HUES64 (cell line): ENCODE data around the gene RABGAP1L.

Experiments used
- H3K27ac ChIP-seq: 2 replicates; pipeline ENCODE4 v1.7.0; 2013; ENCODE audit warnings: low read depth, low read length, inconsistent platforms
- H3K27me3 ChIP-seq: 2 replicates; pipeline ENCODE4 v1.6.1; 2013; ENCODE audit warnings: mild to moderate bottlenecking, low read length; ENCODE audit not compliant: insufficient read depth
- H3K36me3 ChIP-seq: 2 replicates; pipeline ENCODE4 v1.6.1; 2013; ENCODE audit warnings: mild to moderate bottlenecking, low read length; ENCODE audit not compliant: insufficient read depth
- H3K4me1 ChIP-seq: 2 replicates; pipeline ENCODE4 v1.6.1; 2013; ENCODE audit warnings: mild to moderate bottlenecking, low read length, moderate library complexity; ENCODE audit not compliant: insufficient read depth
- H3K4me3 ChIP-seq: 2 replicates; pipeline ENCODE4 v1.5.1; 2013; ENCODE audit warnings: mild to moderate bottlenecking, low read length, moderate library complexity
- H3K9ac ChIP-seq: 2 replicates; pipeline ENCODE4 v1.6.1; 2013; ENCODE audit warnings: mild to moderate bottlenecking, low read depth, low read length
- H3K9me3 ChIP-seq: 2 replicates; pipeline ENCODE4 v1.6.1; 2013; ENCODE audit warnings: low read depth, low read length; ENCODE audit not compliant: insufficient read depth
- WGBS: fragments of 150-250, 120-280 bp; methylation state at CpG from one replicate; pipeline ENCODE4 v1.1.7; 2013; ENCODE audit warnings: missing lambda C conversion rate; 5-methylcytosine and 5-hydroxymethylcytosine counted together

RABGAP1L gene

GRCh38 chr1:174746024-174746808, 586.9 kb downstream of the RABGAP1L start:
- no peak overlapping the region for H3K9ac ChIP-seq
- H3K4me1 ChIP-seq = no peaks in the 10 kb centered on the region
- no peak overlapping the region for H3K27ac ChIP-seq
- H3K9me3 ChIP-seq = no peaks in the 10 kb centered on the region
- no peaks in the 10 kb centered on the region for H3K27me3 ChIP-seq
- 81% methylated on average over 2 of the region's 2 CpGs for WGBS
- no peaks in the 10 kb centered on the region for H3K36me3 ChIP-seq
- no peak overlapping the region for H3K4me3 ChIP-seq

- no peak overlapping the region for H3K27ac ChIP-seq
- H3K9ac ChIP-seq = no peak overlapping the region
- no peaks in the 10 kb centered on the region for H3K4me1 ChIP-seq
- H3K27me3 ChIP-seq = no peaks in the 10 kb centered on the region
- H3K36me3 ChIP-seq = no peaks in the 10 kb centered on the region
- H3K4me3 ChIP-seq = no peak overlapping the region
- no peaks in the 10 kb centered on the region for H3K9me3 ChIP-seq
Measured at GRCh38 chr1:174747613-174748012, 588.3 kb downstream of the RABGAP1L start.

- H3K36me3 ChIP-seq = no peaks in the 10 kb centered on the region
- no peak overlapping the region for H3K4me3 ChIP-seq
- no peaks in the 10 kb centered on the region for H3K4me1 ChIP-seq
- no peak overlapping the region for H3K27ac ChIP-seq
- no peaks in the 10 kb centered on the region for H3K27me3 ChIP-seq
- H3K9ac ChIP-seq = no peak overlapping the region
- no peaks in the 10 kb centered on the region for H3K9me3 ChIP-seq
- 95% methylated on average over 7 of the region's 7 CpGs for WGBS
Measured at GRCh38 chr1:174748586-174748985, 589.3 kb downstream of the RABGAP1L start.

- no peaks in the 10 kb centered on the region for H3K4me1 ChIP-seq
- 100% methylated on average over 1 of the region's 1 CpG for WGBS
- no peaks in the 10 kb centered on the region for H3K36me3 ChIP-seq
- no peak overlapping the region for H3K27ac ChIP-seq
- H3K4me3 ChIP-seq = no peak overlapping the region
- no peaks in the 10 kb centered on the region for H3K9me3 ChIP-seq
- H3K9ac ChIP-seq = no peak overlapping the region
- no peaks in the 10 kb centered on the region for H3K27me3 ChIP-seq
Measured at GRCh38 chr1:174753131-174753530, 593.8 kb downstream of the RABGAP1L start.

GRCh38 chr1:174761335-174761734, 602.0 kb downstream of the RABGAP1L start:
- Histone ChIP-seq H3K4me1 (no peaks in the 10 kb centered on the region), H3K9me3 (no peaks in the 10 kb centered on the region), H3K27ac (no peak overlapping the region), H3K36me3 (no peaks in the 10 kb centered on the region), H3K9ac (no peak overlapping the region), H3K4me3 (no peak overlapping the region), H3K27me3 (no peaks in the 10 kb centered on the region)
- WGBS = 94% methylated on average over 19 of the region's 19 CpGs

GRCh38 chr1:174761901-174762585, 602.7 kb downstream of the RABGAP1L start:
- no peaks in the 10 kb centered on the region for H3K36me3 ChIP-seq
- H3K9ac ChIP-seq = no peak overlapping the region
- H3K9me3 ChIP-seq = no peaks in the 10 kb centered on the region
- no peaks in the 10 kb centered on the region for H3K27me3 ChIP-seq
- no peak overlapping the region for H3K4me3 ChIP-seq
- H3K27ac ChIP-seq = no peak overlapping the region
- H3K4me1 ChIP-seq = no peaks in the 10 kb centered on the region
- 96% methylated on average over 4 of the region's 4 CpGs for WGBS

GRCh38 chr1:174764191-174764590, 604.9 kb downstream of the RABGAP1L start:
- no peaks in the 10 kb centered on the region for H3K27me3 ChIP-seq
- H3K4me1 ChIP-seq = no peaks in the 10 kb centered on the region; the same call in 1 of the 2 replicates
- no peak overlapping the region for H3K9ac ChIP-seq
- H3K4me3 ChIP-seq = no peak overlapping the region
- H3K9me3 ChIP-seq = no peaks in the 10 kb centered on the region
- WGBS = 97% methylated on average over 2 of the region's 2 CpGs
- H3K36me3 ChIP-seq = no peaks in the 10 kb centered on the region
- H3K27ac ChIP-seq = no peak overlapping the region

- 93% methylated on average over 2 of the region's 2 CpGs for WGBS
Measured at GRCh38 chr1:174766727-174767126, 607.4 kb downstream of the RABGAP1L start.

GRCh38 chr1:174768516-174768915, 609.2 kb downstream of the RABGAP1L start:
- WGBS = 50% methylated on average over 1 of the region's 2 CpGs
- H3K27ac ChIP-seq = no peak overlapping the region

More at GRCh38 chr1:174766727-174767126, 607.4 kb downstream of the RABGAP1L start:
- H3K4me3 ChIP-seq = no peak overlapping the region
- no peaks in the 10 kb centered on the region for H3K36me3 ChIP-seq
- no peaks in the 10 kb centered on the region for H3K9me3 ChIP-seq
- H3K4me1 ChIP-seq = no peaks in the 10 kb centered on the region; the same call in 1 of the 2 replicates
- no peak overlapping the region for H3K27ac ChIP-seq
- no peak overlapping the region for H3K9ac ChIP-seq
- H3K27me3 ChIP-seq = no peaks in the 10 kb centered on the region

GRCh38 chr1:174768949-174769348, 609.6 kb downstream of the RABGAP1L start:
- Histone ChIP-seq H3K36me3 (no peaks in the 10 kb centered on the region), H3K9ac (no peak overlapping the region), H3K27ac (no peak overlapping the region), H3K4me1 (no peaks in the 10 kb centered on the region; the same call in 1 of the 2 replicates), H3K9me3 (no peaks in the 10 kb centered on the region), H3K27me3 (no peaks in the 10 kb centered on the region), H3K4me3 (no peak overlapping the region)
- WGBS = 92% methylated on average over 2 of the region's 2 CpGs

More at GRCh38 chr1:174768516-174768915, 609.2 kb downstream of the RABGAP1L start:
- no peak overlapping the region for H3K4me3 ChIP-seq
- H3K36me3 ChIP-seq = no peaks in the 10 kb centered on the region
- no peaks in the 10 kb centered on the region for H3K9me3 ChIP-seq
- no peaks in the 10 kb centered on the region for H3K27me3 ChIP-seq
- no peaks in the 10 kb centered on the region; the same call in 1 of the 2 replicates for H3K4me1 ChIP-seq
- no peak overlapping the region for H3K9ac ChIP-seq

GRCh38 chr1:174769961-174770549, 610.7 kb downstream of the RABGAP1L start:
- no peaks in the 10 kb centered on the region for H3K27me3 ChIP-seq
- no peaks in the 10 kb centered on the region for H3K9me3 ChIP-seq
- no peak overlapping the region for H3K9ac ChIP-seq
- H3K27ac ChIP-seq = no peak overlapping the region
- no peaks in the 10 kb centered on the region for H3K36me3 ChIP-seq
- H3K4me1 ChIP-seq = no peaks in the 10 kb centered on the region; the same call in 1 of the 2 replicates
- no peak overlapping the region for H3K4me3 ChIP-seq
